ENCODE data around the gene HIKESHI.

DNA sequence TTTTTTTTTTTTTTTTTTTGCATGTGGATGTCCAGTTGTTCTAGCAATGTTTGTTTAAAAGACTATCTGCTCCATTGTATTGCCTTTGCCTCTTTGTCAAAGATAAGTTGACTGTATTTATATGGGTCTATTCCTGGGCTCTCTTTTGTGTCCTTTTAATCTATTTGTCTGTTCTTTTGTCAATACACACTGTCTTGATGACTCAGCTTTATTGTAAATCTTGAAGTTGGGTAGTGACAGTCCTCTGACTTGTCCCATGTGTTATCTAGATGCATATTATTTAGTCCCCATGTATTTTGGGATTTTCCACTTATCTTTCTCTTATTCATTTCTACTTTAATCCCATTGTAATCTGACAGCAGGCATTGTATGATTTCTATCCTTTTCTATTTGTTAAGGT lies 75.9 kb downstream of the HIKESHI start:
- TF ChIP-seq, protein P1, sequence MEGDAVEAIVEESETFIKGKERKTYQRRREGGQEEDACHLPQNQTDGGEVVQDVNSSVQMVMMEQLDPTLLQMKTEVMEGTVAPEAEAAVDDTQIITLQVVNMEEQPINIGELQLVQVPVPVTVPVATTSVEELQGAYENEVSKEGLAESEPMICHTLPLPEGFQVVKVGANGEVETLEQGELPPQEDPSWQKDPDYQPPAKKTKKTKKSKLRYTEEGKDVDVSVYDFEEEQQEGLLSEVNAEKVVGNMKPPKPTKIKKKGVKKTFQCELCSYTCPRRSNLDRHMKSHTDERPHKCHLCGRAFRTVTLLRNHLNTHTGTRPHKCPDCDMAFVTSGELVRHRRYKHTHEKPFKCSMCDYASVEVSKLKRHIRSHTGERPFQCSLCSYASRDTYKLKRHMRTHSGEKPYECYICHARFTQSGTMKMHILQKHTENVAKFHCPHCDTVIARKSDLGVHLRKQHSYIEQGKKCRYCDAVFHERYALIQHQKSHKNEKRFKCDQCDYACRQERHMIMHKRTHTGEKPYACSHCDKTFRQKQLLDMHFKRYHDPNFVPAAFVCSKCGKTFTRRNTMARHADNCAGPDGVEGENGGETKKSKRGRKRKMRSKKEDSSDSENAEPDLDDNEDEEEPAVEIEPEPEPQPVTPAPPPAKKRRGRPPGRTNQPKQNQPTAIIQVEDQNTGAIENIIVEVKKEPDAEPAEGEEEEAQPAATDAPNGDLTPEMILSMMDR (conservative IDR thresholded peaks at IDR 0.05; ENCODE audit: low read length), result no peak
- no peak for TF ChIP-seq EZH2phosphoT487 (IDR thresholded peaks at IDR 0.05; ENCODE audit: borderline replicate concordance, low read depth, low read length)

Data from OCI-LY7 (cell line).